Parathyroid adenoma (tissue), 2 donors: ENCODE data around the gene C13orf42.

ENCODE experiments used
- H2AFZ ChIP-seq: fragments of 300-600 bp; sonication (generic); one replicate; pipeline ENCODE4 v1.7.0; 2017; ENCODE audit warnings: antibody characterized with exemption, mild to moderate bottlenecking
- H3K27ac ChIP-seq: fragments of 300-600 bp; sonication (generic); one replicate; pipeline ENCODE4 v1.7.0; 2017
- H3K27me3 ChIP-seq: fragments of 300-600 bp; sonication (generic); one replicate; pipeline ENCODE4 v1.7.0; 2017; ENCODE audit warnings: low read length; ENCODE audit not compliant: control insufficient read depth, insufficient read depth
- H3K36me3 ChIP-seq: fragments of 300-600 bp; sonication (generic); one replicate; pipeline ENCODE4 v1.7.0; 2017; ENCODE audit warnings: low read length; ENCODE audit not compliant: control insufficient read depth, insufficient read depth
- H3K4me1 ChIP-seq: fragments of 300-600 bp; sonication (generic); one replicate; pipeline ENCODE4 v1.7.0; 2017; ENCODE audit warnings: control low read depth
- H3K4me2 ChIP-seq: fragments of 300-600 bp; sonication (generic); one replicate; pipeline ENCODE4 v1.7.0; 2017; ENCODE audit warnings: low read length
- H3K4me3 ChIP-seq: fragments of 300-600 bp; sonication (generic); one replicate; pipeline ENCODE4 v1.7.0; 2017; ENCODE audit warnings: low read depth, low read length
- H3K79me2 ChIP-seq: fragments of 300-600 bp; sonication (generic); one replicate; pipeline ENCODE4 v1.7.0; 2017; ENCODE audit warnings: control low read depth
- H3K9ac ChIP-seq: fragments of 300-600 bp; sonication (generic); one replicate; pipeline ENCODE4 v1.7.0; 2017; ENCODE audit warnings: mild to moderate bottlenecking
- H3K9me3 ChIP-seq: fragments of 300-600 bp; sonication (generic); one replicate; pipeline ENCODE4 v1.7.0; 2017; ENCODE audit warnings: low read length; ENCODE audit not compliant: control insufficient read depth
- TF ChIP-seq, protein P1 (sequence below): fragments of 300-600 bp; sonication (generic); IDR thresholded peaks from one replicate; pipeline ENCODE4 v1.7.0; 2017; ENCODE audit warnings: antibody characterized with exemption, mild to moderate bottlenecking
- donor health status: primary hyperparathyroidism.

The C13orf42 gene

DNA sequence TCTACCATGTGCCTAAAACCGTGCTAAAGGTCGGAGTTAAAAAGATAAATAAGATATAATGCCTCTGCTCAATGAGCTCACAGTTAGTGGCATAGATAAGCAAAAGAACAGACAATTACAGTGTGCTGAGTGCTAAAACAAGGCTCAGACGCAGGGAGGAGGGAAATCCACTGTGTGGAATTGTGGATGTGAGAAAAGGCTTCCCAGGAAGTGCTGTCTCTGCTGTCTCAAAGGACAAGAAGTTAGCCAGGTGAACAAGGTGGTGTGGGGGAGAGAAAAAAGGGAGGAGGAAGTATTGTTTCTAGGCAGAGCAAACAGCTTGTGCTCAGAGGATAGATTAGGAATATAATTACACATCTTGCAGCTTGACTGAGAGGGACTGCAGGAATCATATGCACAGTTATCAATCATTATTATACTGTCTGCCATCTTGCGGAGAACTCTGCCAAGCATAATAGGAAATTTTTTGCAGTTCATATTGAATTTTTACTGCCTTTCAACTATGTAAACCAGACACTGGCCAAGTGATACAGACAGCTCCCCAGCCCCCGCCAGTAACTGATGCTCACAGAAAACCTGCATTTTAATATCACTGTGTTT is 9.3 kb downstream of the C13orf42 start:
- no peak overlapping the region for H3K27ac ChIP-seq
- H3K4me2 ChIP-seq, result no peak overlapping the region
- TF ChIP-seq, protein P1, sequence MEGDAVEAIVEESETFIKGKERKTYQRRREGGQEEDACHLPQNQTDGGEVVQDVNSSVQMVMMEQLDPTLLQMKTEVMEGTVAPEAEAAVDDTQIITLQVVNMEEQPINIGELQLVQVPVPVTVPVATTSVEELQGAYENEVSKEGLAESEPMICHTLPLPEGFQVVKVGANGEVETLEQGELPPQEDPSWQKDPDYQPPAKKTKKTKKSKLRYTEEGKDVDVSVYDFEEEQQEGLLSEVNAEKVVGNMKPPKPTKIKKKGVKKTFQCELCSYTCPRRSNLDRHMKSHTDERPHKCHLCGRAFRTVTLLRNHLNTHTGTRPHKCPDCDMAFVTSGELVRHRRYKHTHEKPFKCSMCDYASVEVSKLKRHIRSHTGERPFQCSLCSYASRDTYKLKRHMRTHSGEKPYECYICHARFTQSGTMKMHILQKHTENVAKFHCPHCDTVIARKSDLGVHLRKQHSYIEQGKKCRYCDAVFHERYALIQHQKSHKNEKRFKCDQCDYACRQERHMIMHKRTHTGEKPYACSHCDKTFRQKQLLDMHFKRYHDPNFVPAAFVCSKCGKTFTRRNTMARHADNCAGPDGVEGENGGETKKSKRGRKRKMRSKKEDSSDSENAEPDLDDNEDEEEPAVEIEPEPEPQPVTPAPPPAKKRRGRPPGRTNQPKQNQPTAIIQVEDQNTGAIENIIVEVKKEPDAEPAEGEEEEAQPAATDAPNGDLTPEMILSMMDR, result no peak
- no peaks in the 10 kb centered on the region for H3K27me3 ChIP-seq
- H3K4me3 ChIP-seq, result no peak overlapping the region
- H3K36me3 ChIP-seq, result no peaks in the 10 kb centered on the region
- no peak overlapping the region for H3K9ac ChIP-seq
- no peak overlapping the region for H2AFZ ChIP-seq
- no peaks in the 10 kb centered on the region for H3K9me3 ChIP-seq
- H3K79me2 ChIP-seq, result no peaks in the 10 kb centered on the region
- H3K4me1 ChIP-seq, result no peaks in the 10 kb centered on the region

DNA sequence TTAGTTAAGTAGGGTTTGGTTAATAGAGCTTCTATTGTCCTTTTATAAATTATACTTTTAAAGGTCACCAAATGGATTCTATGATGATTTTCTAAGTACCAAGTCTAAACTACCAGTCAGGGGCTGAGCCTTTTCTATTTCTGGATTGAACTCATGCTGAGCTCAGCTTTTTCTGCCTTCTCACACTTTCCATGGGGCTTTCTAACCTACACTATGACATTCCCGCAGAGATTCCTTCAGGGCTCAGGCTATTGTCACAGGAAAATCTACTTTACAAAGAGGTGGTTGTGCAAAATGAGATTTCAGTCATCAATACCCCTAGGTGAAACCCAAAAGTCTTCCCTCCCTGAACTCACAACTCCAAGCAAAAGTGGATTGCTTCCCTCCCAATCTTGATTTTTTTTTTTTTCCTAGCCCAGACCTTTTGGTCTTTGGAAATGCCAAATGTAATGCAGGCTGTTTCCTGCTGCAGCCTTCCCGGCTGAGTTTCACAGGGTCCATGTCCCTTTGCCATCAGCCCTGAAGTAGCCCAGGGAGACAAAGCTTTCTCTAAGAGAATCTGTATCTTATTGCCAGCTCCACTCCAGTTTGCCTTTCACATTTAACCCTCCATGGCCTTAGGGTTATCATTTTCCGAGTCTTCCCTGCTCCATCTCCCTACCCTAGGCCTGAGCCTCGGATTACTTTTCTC is 13.6 kb downstream of the C13orf42 start:
- Histone ChIP-seq H3K9me3 (no peaks in the 10 kb centered on the region), H3K4me2 (no peak overlapping the region), H3K4me1 (no peaks in the 10 kb centered on the region)

DNA sequence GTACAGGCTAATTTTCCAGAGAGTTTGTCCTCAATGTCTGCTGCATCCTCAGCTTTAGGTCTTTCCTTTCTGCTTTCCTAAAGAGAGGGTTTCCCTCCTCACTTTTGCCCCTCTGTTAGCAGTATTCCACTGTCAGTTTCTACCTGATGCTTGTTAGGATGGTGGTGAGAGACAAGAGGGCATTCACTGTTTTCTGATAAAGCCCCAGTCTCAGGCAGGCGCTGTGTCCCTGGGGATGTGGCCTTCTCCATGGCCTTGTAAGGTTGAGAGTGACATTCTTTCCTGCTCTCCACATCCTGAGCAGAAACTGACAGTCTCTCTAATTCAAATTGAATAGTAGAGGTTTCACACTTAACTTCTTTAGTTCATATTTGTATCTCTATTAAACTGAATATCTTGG is 14.9 kb downstream of the C13orf42 start:
- Histone ChIP-seq H3K9ac (no peak overlapping the region), H3K36me3 (no peaks in the 10 kb centered on the region), H3K27ac (no peak overlapping the region), H3K4me3 (no peak overlapping the region), H3K79me2 (no peaks in the 10 kb centered on the region), H2AFZ (no peak overlapping the region), H3K4me2 (no peak overlapping the region), H3K9me3 (no peaks in the 10 kb centered on the region), H3K27me3 (no peaks in the 10 kb centered on the region), H3K4me1 (no peaks in the 10 kb centered on the region)
- TF ChIP-seq, protein P1, result no peak

More for the DNA sequence above, 13.6 kb downstream of the C13orf42 start:
- no peak overlapping the region for H3K4me3 ChIP-seq
- H3K9ac ChIP-seq, result no peak overlapping the region
- no peaks in the 10 kb centered on the region for H3K36me3 ChIP-seq
- no peaks in the 10 kb centered on the region for H3K27me3 ChIP-seq
- no peak overlapping the region for H3K27ac ChIP-seq
- H3K79me2 ChIP-seq, result no peaks in the 10 kb centered on the region
- TF ChIP-seq, protein P1, result no peak
- H2AFZ ChIP-seq, result no peak overlapping the region

DNA sequence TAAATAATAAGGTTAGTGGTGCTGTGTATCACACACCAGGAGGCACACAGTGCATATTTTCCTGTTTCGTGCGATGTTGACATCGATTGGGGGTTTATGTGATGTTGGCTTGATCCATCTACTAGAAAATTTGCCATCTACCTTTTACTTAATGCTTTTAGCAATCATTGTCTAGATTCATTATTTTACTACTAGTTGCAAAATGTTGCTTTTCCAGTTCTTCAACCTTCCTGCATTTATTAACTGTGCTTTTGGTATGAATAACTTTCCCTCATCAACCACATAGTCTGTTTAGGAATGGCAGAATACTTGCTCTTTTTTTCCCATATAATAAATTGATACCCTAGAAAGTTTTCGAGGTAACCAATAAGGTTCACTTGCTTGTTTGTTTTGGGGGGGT is 17.5 kb downstream of the C13orf42 start:
- TF ChIP-seq, protein P1, result no peak
- no peak overlapping the region for H3K9ac ChIP-seq
- no peaks in the 10 kb centered on the region for H3K27me3 ChIP-seq
- no peaks in the 10 kb centered on the region for H3K36me3 ChIP-seq
- no peak overlapping the region for H2AFZ ChIP-seq
- H3K4me2 ChIP-seq, result no peak overlapping the region
- no peaks in the 10 kb centered on the region for H3K9me3 ChIP-seq
- H3K79me2 ChIP-seq, result no peaks in the 10 kb centered on the region
- no peak overlapping the region for H3K4me3 ChIP-seq
- no peaks in the 10 kb centered on the region for H3K4me1 ChIP-seq
- H3K27ac ChIP-seq, result no peak overlapping the region

DNA sequence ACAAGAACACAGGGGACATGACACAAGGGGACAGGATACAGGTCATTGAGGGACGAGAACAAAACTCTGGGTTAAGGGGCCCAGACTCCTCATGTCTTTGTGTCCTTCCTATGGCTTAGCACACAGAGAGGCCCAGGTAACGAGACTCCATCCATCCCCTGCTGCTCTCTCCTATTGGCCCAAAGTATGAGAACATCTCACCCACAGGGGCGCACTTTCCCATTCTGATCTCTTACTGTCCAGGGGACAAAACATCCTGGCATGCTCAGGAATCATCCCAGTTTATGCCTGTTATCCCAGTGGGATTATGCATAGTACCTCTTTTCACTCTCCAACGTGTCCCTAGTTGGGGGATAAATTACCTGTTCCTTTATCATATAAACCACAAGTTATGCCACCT is 19.2 kb downstream of the C13orf42 start:
- no peak overlapping the region for H3K4me3 ChIP-seq
- H3K79me2 ChIP-seq, result no peaks in the 10 kb centered on the region
- no peak overlapping the region for H2AFZ ChIP-seq
- H3K27me3 ChIP-seq, result no peaks in the 10 kb centered on the region
- H3K4me2 ChIP-seq, result no peak overlapping the region
- no peak overlapping the region for H3K27ac ChIP-seq
- no peaks in the 10 kb centered on the region for H3K9me3 ChIP-seq
- H3K4me1 ChIP-seq, result no peaks in the 10 kb centered on the region
- TF ChIP-seq, protein P1, result no peak
- H3K36me3 ChIP-seq, result no peaks in the 10 kb centered on the region
- no peak overlapping the region for H3K9ac ChIP-seq
